Suprapubic skin (tissue), 4 donors: ENCODE data around the gene MME. TPM values are rescaled to one million over a fixed set of nuclear protein-coding genes. Genes with fewer than 3 reads are reported as not detected.

Experiments used
- DNase-seq, 2 donors: peaks; one replicate each; pipeline ENCODE4 v3.0.0-alpha.2; 2019; ENCODE audit warnings: low spot score in 2 of 2
- H3K27ac ChIP-seq: fragments of 200-600 bp; sonication (generic); one replicate; pipeline ENCODE4 v1.5.1; 2019
- H3K27me3 ChIP-seq: fragments of 200-600 bp; sonication (generic); one replicate; pipeline ENCODE4 v1.5.1; 2019
- H3K36me3 ChIP-seq: fragments of 200-600 bp; sonication (generic); one replicate; pipeline ENCODE4 v1.5.1; 2019
- H3K4me1 ChIP-seq: fragments of 200-600 bp; sonication (generic); one replicate; pipeline ENCODE4 v1.5.1; 2019
- H3K4me3 ChIP-seq: fragments of 200-600 bp; sonication (generic); one replicate; pipeline ENCODE4 v1.5.1; 2019; ENCODE audit warnings: mild to moderate bottlenecking
- H3K9me3 ChIP-seq: fragments of 200-600 bp; sonication (generic); one replicate; pipeline ENCODE4 v1.5.1; 2019
- EP300 ChIP-seq: sonication (generic); formaldehyde crosslinking; IDR thresholded peaks from one replicate; pipeline ENCODE4 v1.6.1; 2017; ENCODE audit warnings: antibody characterized with exemption
- POLR2A ChIP-seq, 2 donors: fragments of 450-650 bp; IDR thresholded peaks; one replicate each; pipeline ENCODE4 v1.6.1; 2017; ENCODE audit warnings: antibody characterized with exemption in 2 of 2, mild to moderate bottlenecking in 2 of 2, moderate library complexity in 2 of 2
- POLR2AphosphoS5 ChIP-seq, 3 donors: sonication (generic); formaldehyde crosslinking; IDR thresholded peaks; one replicate each; pipeline ENCODE4 v1.6.1; 2017; ENCODE audit warnings: antibody characterized with exemption in 3 of 3
- WGBS: methylation state at CpG from one replicate; pipeline ENCODE4 v1.1.5; 2018; 5-methylcytosine and 5-hydroxymethylcytosine counted together
- total RNA-seq, 4 donors: library from RNA; depleted of rRNA; stranded (reverse); fragments of >200 nt; gene quantifications; one replicate each; pipeline ENCODE4 v1.1.0, GENCODE V29; 2016
- TF ChIP-seq, protein P1 (sequence below), 2 donors: fragments of 200-600 bp in 1 of 2; fragments of 450-650 bp in 1 of 2; sonication (generic) in 1 of 2; IDR thresholded peaks; one replicate each; pipeline ENCODE4 v1.5.1; 2016 to 2019; ENCODE audit warnings: antibody characterized with exemption in 2 of 2, mild to moderate bottlenecking in 1 of 2, moderate library complexity in 1 of 2

Gene MME
- 1 to 10 TPM; 1.9 to 8.2 (median 6.4) TPM for total RNA-seq

DNA sequence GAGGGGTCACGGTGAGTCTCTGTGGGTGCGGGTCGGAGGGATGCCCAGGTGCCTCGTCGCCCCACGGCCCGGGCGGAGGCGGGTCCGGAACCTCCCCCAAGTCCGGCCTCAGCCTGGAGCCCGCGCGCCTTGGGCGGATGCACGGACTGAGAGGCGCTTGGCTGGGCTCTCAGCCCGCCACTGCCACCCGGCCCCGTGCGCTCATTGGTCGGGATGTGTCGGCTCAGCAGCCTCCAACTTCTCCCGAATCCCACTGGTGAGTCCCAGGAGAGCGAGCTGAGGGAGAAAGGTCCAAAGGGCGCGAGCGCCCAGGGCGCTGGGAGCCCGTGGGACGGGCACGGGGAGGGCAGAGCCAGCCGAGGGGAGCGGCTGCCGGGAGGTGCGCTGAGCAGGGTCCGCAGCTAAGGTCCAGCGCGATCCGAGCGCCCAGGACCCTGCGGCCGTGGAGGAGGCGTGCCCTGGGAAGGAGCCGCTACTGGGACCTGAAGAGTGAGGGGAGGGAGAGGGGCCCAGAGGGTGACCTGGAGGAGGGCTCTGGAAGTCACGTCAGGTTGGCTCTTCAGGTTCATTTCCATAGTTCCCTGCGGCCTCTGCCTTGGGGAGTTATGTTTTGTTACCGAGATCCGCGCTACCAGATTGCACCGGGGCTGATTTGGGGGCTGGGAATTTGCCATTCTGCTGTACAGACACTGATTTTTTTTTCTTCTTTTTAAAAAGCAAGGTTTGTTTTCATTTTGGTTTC is at the start of gene MME:
Gene MME (plus strand): TSS at position 574 of the 742 bp plus-strand sequence. CDS start 3,849 bp downstream, outside the sequence.
- peak within 1 kb of the TSS; percentile 59 for H3K4me3 ChIP-seq
- TF ChIP-seq, protein P1, sequence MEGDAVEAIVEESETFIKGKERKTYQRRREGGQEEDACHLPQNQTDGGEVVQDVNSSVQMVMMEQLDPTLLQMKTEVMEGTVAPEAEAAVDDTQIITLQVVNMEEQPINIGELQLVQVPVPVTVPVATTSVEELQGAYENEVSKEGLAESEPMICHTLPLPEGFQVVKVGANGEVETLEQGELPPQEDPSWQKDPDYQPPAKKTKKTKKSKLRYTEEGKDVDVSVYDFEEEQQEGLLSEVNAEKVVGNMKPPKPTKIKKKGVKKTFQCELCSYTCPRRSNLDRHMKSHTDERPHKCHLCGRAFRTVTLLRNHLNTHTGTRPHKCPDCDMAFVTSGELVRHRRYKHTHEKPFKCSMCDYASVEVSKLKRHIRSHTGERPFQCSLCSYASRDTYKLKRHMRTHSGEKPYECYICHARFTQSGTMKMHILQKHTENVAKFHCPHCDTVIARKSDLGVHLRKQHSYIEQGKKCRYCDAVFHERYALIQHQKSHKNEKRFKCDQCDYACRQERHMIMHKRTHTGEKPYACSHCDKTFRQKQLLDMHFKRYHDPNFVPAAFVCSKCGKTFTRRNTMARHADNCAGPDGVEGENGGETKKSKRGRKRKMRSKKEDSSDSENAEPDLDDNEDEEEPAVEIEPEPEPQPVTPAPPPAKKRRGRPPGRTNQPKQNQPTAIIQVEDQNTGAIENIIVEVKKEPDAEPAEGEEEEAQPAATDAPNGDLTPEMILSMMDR (IDR thresholded peaks at IDR 0.05), result no peak
- no peak for TF ChIP-seq EP300
- no peak for TF ChIP-seq POLR2AphosphoS5 (IDR thresholded peaks at IDR 0.05)
- TF ChIP-seq POLR2A (IDR thresholded peaks at IDR 0.05), result no peak
- no peaks in the 10 kb centered on the region for H3K36me3 ChIP-seq
- H3K9me3 ChIP-seq, result no peaks in the 10 kb centered on the region
- H3K27ac ChIP-seq, result no peak within 1 kb of the TSS
- H3K4me1 ChIP-seq, result peaks cover 21% of the 10 kb centered on the region
- 2% methylated on average over 25 of the region's 51 CpGs for WGBS
- DNase-seq, result peak in 1 of 2 donors; percentile 68
- peaks cover 22% of the 10 kb centered on the region for H3K27me3 ChIP-seq

DNA sequence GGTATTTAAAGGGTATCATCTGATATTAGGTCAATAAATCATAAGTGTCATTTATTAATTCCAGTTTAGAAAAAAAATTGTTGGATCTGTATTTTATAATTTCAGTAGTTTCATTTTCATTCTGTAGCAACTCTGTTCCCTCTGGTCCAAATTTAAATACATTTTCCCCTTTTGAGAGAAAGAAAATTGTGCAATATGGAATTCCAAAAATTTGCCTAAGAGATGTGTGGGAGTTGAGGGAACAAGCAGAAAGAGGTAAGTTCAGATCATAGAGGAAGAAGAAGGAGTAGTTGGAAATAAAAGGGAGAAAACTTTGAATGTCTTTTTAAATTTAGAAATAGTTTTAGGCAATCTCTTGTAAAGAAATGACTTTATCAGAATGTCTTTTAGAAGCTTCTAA is 48.9 kb upstream of the MME start:
- DNase-seq, result no peak
- Histone ChIP-seq H3K27ac (no peak overlapping the region), H3K9me3 (no peaks in the 10 kb centered on the region), H3K4me3 (no peak overlapping the region), H3K36me3 (no peaks in the 10 kb centered on the region), H3K27me3 (no peaks in the 10 kb centered on the region), H3K4me1 (no peaks in the 10 kb centered on the region)
- TF ChIP-seq, protein P1 (IDR thresholded peaks at IDR 0.05), result no peak
- no peak for TF ChIP-seq EP300

DNA sequence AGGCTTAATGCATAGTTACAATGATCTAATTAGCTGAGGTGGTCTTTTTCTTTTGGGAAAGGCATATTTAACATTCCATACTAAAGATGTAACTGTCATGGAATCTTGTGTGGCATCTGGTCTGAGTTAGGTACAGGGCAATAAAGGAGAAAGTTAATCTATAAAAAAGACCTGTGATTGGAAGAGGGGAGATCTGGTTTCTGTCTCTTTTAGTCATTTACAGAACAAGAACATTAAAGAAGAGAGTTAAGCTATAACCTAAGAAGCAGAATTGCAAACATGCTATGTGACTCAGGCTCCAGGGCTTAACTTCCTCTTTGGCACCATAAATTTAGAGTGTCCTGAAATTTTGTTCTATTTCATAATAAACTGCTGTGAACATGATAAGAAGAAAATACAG is 47.2 kb upstream of the MME start:
- Histone ChIP-seq H3K27me3 (no peaks in the 10 kb centered on the region), H3K27ac (no peak overlapping the region), H3K9me3 (no peaks in the 10 kb centered on the region), H3K4me1 (no peaks in the 10 kb centered on the region), H3K36me3 (no peaks in the 10 kb centered on the region), H3K4me3 (no peak overlapping the region)
- no peak for DNase-seq
- TF ChIP-seq POLR2AphosphoS5 (IDR thresholded peaks at IDR 0.05), result no peak
- TF ChIP-seq, protein P1 (IDR thresholded peaks at IDR 0.05), result no peak
- no peak for TF ChIP-seq POLR2A (IDR thresholded peaks at IDR 0.05)

DNA sequence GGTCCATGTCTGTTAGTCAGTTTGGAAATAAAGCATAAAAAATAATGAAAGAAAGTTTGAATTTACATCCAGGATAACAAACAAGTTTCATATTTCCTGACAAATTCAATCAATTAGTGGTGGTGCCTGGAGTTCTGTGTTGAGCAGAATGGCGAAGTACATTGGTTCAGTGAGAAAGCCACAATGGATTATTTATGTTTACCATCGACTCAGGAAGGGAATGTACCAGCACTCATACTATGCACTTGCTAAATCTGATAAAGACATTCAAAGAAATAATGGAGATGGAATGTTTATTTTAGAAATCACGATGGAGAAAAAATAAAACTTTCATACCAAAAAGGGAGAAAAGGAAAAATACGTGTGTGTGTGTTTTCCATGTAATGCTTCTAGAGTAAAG is 45.3 kb upstream of the MME start:
- no peak for DNase-seq
- Histone ChIP-seq H3K4me1 (no peaks in the 10 kb centered on the region), H3K27me3 (no peaks in the 10 kb centered on the region), H3K4me3 (no peak overlapping the region), H3K9me3 (no peaks in the 10 kb centered on the region), H3K27ac (no peak overlapping the region), H3K36me3 (no peaks in the 10 kb centered on the region)
- no peak for TF ChIP-seq EP300
- TF ChIP-seq, protein P1 (IDR thresholded peaks at IDR 0.05), result no peak
- no peak for TF ChIP-seq POLR2A (IDR thresholded peaks at IDR 0.05)
- no peak for TF ChIP-seq POLR2AphosphoS5 (IDR thresholded peaks at IDR 0.05)
- 80% methylated on average over 4 of the region's 4 CpGs for WGBS

DNA sequence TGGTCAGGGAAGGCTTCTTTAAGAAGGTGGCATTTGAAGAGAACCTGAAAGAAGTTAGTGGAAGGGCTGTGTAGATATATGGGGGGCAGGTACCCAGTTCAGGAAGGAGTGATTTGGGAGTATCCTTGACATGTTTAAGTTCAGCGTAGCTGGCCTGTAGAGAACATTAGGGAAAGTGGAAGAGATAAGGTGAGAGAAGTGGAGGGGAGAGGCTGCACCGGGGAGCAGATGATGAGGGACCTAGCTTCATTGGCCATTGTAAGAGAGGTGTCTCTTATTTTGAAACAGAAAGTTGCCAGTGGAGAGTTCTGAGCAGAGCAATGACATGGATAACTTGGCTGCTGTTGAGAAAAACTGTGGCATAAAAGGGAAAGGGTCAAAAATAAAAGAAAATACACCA is 44.6 kb upstream of the MME start:
- H3K4me1 ChIP-seq, result no peaks in the 10 kb centered on the region
- 85% methylated on average over 2 of the region's 2 CpGs for WGBS
- H3K27me3 ChIP-seq, result no peaks in the 10 kb centered on the region
- H3K9me3 ChIP-seq, result no peaks in the 10 kb centered on the region
- no peak overlapping the region for H3K27ac ChIP-seq
- H3K4me3 ChIP-seq, result no peak overlapping the region
- no peaks in the 10 kb centered on the region for H3K36me3 ChIP-seq
- TF ChIP-seq, protein P1 (IDR thresholded peaks at IDR 0.05), result no peak
- TF ChIP-seq EP300, result no peak
- TF ChIP-seq POLR2A (IDR thresholded peaks at IDR 0.05), result no peak
- no peak for TF ChIP-seq POLR2AphosphoS5 (IDR thresholded peaks at IDR 0.05)
- no peak for DNase-seq
